ENCODE measurements around the gene ASIC2. TPM values are rescaled to one million over a fixed set of nuclear protein-coding genes. Genes with fewer than 3 reads are reported as not detected.

The ASIC2 gene
- total RNA-seq, 1 donor from 2014 or later, result not detected

- no peak overlapping the region for H3K27ac Mint-ChIP-seq (ENCODE audit: unreplicated experiment)
Observed at GRCh38 chr17:33204701-33205100, 88.4 kb downstream of the ASIC2 start.

GRCh38 chr17:33204156-33204555 is 88.9 kb downstream of the ASIC2 start:
- H3K36me3 Mint-ChIP-seq (ENCODE audit: low read depth, unreplicated experiment), result no peaks in the 10 kb centered on the region
- H3K4me3 Mint-ChIP-seq (ENCODE audit: unreplicated experiment), result no peak overlapping the region
- H3K4me1 Mint-ChIP-seq (ENCODE audit: unreplicated experiment), result no peaks in the 10 kb centered on the region
- peaks cover 5% of the 10 kb centered on the region for H3K27me3 Mint-ChIP-seq (ENCODE audit: unreplicated experiment)
- H3K9me3 Mint-ChIP-seq (ENCODE audit: unreplicated experiment), result no peaks in the 10 kb centered on the region
- DNase-seq (ENCODE audit: low spot score), result no peak
- no peak for TF ChIP-seq CTCF (IDR thresholded peaks at IDR 0.05; ENCODE audit: unreplicated experiment)
- H3K27ac Mint-ChIP-seq (ENCODE audit: unreplicated experiment), result no peak overlapping the region

More at GRCh38 chr17:33204701-33205100, 88.4 kb downstream of the ASIC2 start:
- DNase-seq (ENCODE audit: low spot score), result no peak
- Mint-ChIP-seq H3K27me3 (ENCODE audit: unreplicated experiment) (peaks cover 5% of the 10 kb centered on the region), H3K4me3 (ENCODE audit: unreplicated experiment) (no peak overlapping the region), H3K9me3 (ENCODE audit: unreplicated experiment) (no peaks in the 10 kb centered on the region), H3K36me3 (ENCODE audit: low read depth, unreplicated experiment) (no peaks in the 10 kb centered on the region), H3K4me1 (ENCODE audit: unreplicated experiment) (no peaks in the 10 kb centered on the region)
- TF ChIP-seq CTCF (IDR thresholded peaks at IDR 0.05; ENCODE audit: unreplicated experiment), result no peak

GRCh38 chr17:33202796-33203495 is 90.1 kb downstream of the ASIC2 start:
- no peaks in the 10 kb centered on the region for H3K4me1 Mint-ChIP-seq (ENCODE audit: unreplicated experiment)
- no peak overlapping the region for H3K27ac Mint-ChIP-seq (ENCODE audit: unreplicated experiment)
- no peaks in the 10 kb centered on the region for H3K9me3 Mint-ChIP-seq (ENCODE audit: unreplicated experiment)
- no peaks in the 10 kb centered on the region for H3K36me3 Mint-ChIP-seq (ENCODE audit: low read depth, unreplicated experiment)
- no peak overlapping the region for H3K4me3 Mint-ChIP-seq (ENCODE audit: unreplicated experiment)
- H3K27me3 Mint-ChIP-seq (ENCODE audit: unreplicated experiment), result peaks cover 5% of the 10 kb centered on the region
- TF ChIP-seq CTCF (IDR thresholded peaks at IDR 0.05; ENCODE audit: unreplicated experiment), result no peak
- DNase-seq (ENCODE audit: low spot score), result no peak

GRCh38 chr17:33202021-33202420 is 91.1 kb downstream of the ASIC2 start:
- no peaks in the 10 kb centered on the region for H3K9me3 Mint-ChIP-seq (ENCODE audit: unreplicated experiment)
- no peak overlapping the region for H3K4me3 Mint-ChIP-seq (ENCODE audit: unreplicated experiment)
- no peaks in the 10 kb centered on the region for H3K4me1 Mint-ChIP-seq (ENCODE audit: unreplicated experiment)
- no peaks in the 10 kb centered on the region for H3K36me3 Mint-ChIP-seq (ENCODE audit: low read depth, unreplicated experiment)
- DNase-seq (ENCODE audit: low spot score), result no peak
- no peak overlapping the region for H3K27ac Mint-ChIP-seq (ENCODE audit: unreplicated experiment)
- H3K27me3 Mint-ChIP-seq (ENCODE audit: unreplicated experiment), result peaks cover 5% of the 10 kb centered on the region
- no peak for TF ChIP-seq CTCF (IDR thresholded peaks at IDR 0.05; ENCODE audit: unreplicated experiment)

GRCh38 chr17:33201283-33201682 is 91.8 kb downstream of the ASIC2 start:
- Mint-ChIP-seq H3K27me3 (ENCODE audit: unreplicated experiment) (peaks cover 5% of the 10 kb centered on the region), H3K27ac (ENCODE audit: unreplicated experiment) (no peak overlapping the region), H3K4me1 (ENCODE audit: unreplicated experiment) (no peaks in the 10 kb centered on the region), H3K36me3 (ENCODE audit: low read depth, unreplicated experiment) (no peaks in the 10 kb centered on the region), H3K4me3 (ENCODE audit: unreplicated experiment) (no peak overlapping the region), H3K9me3 (ENCODE audit: unreplicated experiment) (no peaks in the 10 kb centered on the region)
- TF ChIP-seq CTCF (IDR thresholded peaks at IDR 0.05; ENCODE audit: unreplicated experiment), result no peak
- DNase-seq (ENCODE audit: low spot score), result peak; percentile 10

All from endothelial cell (in vitro differentiated cells).